ENCODE data around the gene KRTAP1-4.

The KRTAP1-4 gene

DNA sequence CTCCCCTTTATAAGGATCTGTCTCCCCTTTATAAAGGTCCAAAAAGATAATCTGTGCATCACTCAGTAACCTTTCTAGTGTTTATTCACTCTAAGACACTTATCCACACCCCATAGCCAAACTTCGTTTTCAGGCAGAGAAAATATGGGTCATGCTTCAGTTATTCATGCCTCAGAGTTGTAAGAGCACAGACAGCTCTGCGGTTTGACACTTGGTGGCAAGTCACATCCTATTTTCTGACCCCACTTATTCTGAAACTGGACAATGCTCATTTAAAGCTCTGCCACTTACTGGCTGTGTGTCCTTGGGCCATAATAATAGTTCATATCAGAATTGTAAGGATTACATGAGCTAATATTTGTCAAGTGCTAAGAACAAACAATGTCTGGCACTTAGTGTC, 19.1 kb upstream of the KRTAP1-4 start (continued):
- TF ChIP-seq YY2 (tag by site-specific recombination; IDR thresholded peaks at IDR 0.05) (no peak), EGR2 (tag by site-specific recombination; IDR thresholded peaks at IDR 0.05; ENCODE audit: low read depth) (no peak), ZBTB6 (tag by site-specific recombination; IDR thresholded peaks at IDR 0.05) (no peak), ZBTB17 (tag by site-specific recombination; IDR thresholded peaks at IDR 0.05) (no peak), ZNF221 (tag by site-specific recombination; IDR thresholded peaks at IDR 0.05; ENCODE audit: borderline replicate concordance) (no peak), ZSCAN16 (tag by site-specific recombination; IDR thresholded peaks at IDR 0.05) (no peak), ZNF645 (tag by site-specific recombination; IDR thresholded peaks at IDR 0.05) (no peak)
- TF ChIP-seq, protein P1, sequence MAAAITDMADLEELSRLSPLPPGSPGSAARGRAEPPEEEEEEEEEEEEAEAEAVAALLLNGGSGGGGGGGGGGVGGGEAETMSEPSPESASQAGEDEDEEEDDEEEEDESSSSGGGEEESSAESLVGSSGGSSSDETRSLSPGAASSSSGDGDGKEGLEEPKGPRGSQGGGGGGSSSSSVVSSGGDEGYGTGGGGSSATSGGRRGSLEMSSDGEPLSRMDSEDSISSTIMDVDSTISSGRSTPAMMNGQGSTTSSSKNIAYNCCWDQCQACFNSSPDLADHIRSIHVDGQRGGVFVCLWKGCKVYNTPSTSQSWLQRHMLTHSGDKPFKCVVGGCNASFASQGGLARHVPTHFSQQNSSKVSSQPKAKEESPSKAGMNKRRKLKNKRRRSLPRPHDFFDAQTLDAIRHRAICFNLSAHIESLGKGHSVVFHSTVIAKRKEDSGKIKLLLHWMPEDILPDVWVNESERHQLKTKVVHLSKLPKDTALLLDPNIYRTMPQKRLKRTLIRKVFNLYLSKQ (tag by site-specific recombination; IDR thresholded peaks at IDR 0.05; ENCODE audit: borderline replicate concordance) = no peak

- H3K36me3 ChIP-seq (ENCODE audit: control insufficient read depth in 2 of 2, insufficient read depth in 1 of 2, low read length in 2 of 2) = no peaks in the 10 kb centered on the region
- H3K9me3 ChIP-seq (ENCODE audit: control insufficient read depth, insufficient read depth, low read depth, low read length) = no peaks in the 10 kb centered on the region; the same call in 1 of the 2 replicates
- POLR2A ChIA-PET = no interaction called here
- CTCF ChIA-PET = interaction anchor here (0.6 to 0.7 kb wide), 2 partner anchors 340 to 355 kb away, joined by 4 to 5 read pairs; no protein-coding TSS in a partner anchor
- H3K4me1 ChIP-seq (ENCODE audit: control insufficient read depth, insufficient read depth, low read length) = no peaks in the 10 kb centered on the region
- H3K27ac ChIP-seq (ENCODE audit: extremely low read depth, low read depth, low read length) = no peak overlapping the region
- TF ChIP-seq GLI4 (tag by site-specific recombination; IDR thresholded peaks at IDR 0.05) (no peak), ZNF148 (tag by site-specific recombination; IDR thresholded peaks at IDR 0.05; ENCODE audit: borderline replicate concordance) (no peak), MZF1 (tag by site-specific recombination; IDR thresholded peaks at IDR 0.05; ENCODE audit: borderline replicate concordance) (no peak), ZNF549 (tag by site-specific recombination; IDR thresholded peaks at IDR 0.05) (no peak), ZNF621 (tag by site-specific recombination; IDR thresholded peaks at IDR 0.05) (no peak), ZNF37A (tag by site-specific recombination; IDR thresholded peaks at IDR 0.05) (no peak), ZBTB6 (tag by site-specific recombination; IDR thresholded peaks at IDR 0.05) (no peak), ZNF837 (tag by site-specific recombination; IDR thresholded peaks at IDR 0.05) (no peak), ZNF677 (tag by site-specific recombination; IDR thresholded peaks at IDR 0.05) (no peak), ZNF571 (tag by site-specific recombination; IDR thresholded peaks at IDR 0.05) (no peak), ZNF629 (tag by site-specific recombination; IDR thresholded peaks at IDR 0.05) (no peak), BCL6B (tag by site-specific recombination; IDR thresholded peaks at IDR 0.05) (no peak)
- TF ChIP-seq, protein P2, sequence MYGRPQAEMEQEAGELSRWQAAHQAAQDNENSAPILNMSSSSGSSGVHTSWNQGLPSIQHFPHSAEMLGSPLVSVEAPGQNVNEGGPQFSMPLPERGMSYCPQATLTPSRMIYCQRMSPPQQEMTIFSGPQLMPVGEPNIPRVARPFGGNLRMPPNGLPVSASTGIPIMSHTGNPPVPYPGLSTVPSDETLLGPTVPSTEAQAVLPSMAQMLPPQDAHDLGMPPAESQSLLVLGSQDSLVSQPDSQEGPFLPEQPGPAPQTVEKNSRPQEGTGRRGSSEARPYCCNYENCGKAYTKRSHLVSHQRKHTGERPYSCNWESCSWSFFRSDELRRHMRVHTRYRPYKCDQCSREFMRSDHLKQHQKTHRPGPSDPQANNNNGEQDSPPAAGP (tag by site-specific recombination; IDR thresholded peaks at IDR 0.05) = no peak
- TF ChIP-seq, protein P3, sequence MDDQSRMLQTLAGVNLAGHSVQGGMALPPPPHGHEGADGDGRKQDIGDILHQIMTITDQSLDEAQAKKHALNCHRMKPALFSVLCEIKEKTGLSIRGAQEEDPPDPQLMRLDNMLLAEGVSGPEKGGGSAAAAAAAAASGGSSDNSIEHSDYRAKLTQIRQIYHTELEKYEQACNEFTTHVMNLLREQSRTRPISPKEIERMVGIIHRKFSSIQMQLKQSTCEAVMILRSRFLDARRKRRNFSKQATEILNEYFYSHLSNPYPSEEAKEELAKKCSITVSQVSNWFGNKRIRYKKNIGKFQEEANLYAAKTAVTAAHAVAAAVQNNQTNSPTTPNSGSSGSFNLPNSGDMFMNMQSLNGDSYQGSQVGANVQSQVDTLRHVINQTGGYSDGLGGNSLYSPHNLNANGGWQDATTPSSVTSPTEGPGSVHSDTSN (CRISPR knock-in tag; IDR thresholded peaks at IDR 0.05) = no peak
- no peak overlapping the region for H3K4me3 ChIP-seq (ENCODE audit: low read depth, low read length)
Measured at GRCh38 chr17:41048441-41048840, 18.4 kb upstream of the KRTAP1-4 start.

Data from HEK293 (cell line).